HG03095 (cell line): ENCODE results near the gene NAA38.

Source experiments
- ATAC-seq: cut with Tn5 transposase; IDR thresholded peaks from one replicate; pipeline ENCODE4 v1.9.1; 2021; ENCODE audit warnings: moderate library complexity; ENCODE audit not compliant: unreplicated experiment

NAA38 gene

GRCh38 chr17:7856811-7857712 lies at the start of gene NAA38:
Gene NAA38 (minus strand): TSS chr17:7857559. CDS start chr17:7857463, 96 bp downstream.
- ATAC-seq = peak; percentile 69

DNA sequence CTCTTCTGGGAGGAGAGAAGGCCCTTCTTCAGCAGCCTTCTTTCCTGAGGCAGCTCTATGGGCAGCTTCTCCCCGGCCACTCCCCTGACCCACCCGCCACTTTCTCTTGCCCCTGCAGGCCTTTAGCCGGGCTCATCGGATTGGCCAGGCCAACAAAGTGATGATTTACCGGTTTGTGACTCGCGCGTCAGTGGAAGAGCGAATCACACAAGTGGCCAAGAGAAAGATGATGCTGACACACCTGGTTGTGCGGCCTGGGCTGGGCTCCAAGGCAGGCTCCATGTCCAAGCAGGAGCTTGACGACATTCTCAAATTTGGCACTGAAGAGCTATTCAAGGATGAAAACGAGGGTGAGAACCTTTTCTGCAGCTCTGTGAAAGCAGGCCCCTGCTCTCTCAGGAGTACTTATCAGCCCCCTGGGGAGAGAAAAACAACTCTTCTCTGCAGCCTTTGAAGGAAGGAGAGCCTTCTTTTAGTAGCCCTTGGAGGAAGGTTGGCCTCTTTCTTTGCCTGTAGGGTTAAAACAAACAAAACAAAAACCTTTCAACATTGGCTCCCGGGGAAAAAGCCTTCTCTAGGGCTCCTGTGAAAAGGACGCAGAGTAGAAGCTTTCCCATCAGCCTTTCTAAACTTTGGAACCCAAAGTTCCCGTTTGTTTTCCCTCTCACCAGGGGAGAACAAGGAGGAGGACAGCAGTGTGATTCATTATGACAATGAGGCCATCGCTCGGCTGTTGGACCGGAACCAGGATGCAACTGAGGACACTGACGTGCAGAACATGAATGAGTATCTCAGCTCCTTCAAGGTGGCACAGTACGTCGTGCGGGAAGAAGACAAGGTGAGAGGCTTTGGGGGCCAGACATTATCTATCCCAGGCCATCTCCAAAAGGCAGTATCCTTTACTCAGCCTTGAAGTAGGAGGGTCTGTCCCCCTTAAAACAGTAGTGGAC lies 46.1 kb upstream of the NAA38 start:
- no peak for ATAC-seq

DNA sequence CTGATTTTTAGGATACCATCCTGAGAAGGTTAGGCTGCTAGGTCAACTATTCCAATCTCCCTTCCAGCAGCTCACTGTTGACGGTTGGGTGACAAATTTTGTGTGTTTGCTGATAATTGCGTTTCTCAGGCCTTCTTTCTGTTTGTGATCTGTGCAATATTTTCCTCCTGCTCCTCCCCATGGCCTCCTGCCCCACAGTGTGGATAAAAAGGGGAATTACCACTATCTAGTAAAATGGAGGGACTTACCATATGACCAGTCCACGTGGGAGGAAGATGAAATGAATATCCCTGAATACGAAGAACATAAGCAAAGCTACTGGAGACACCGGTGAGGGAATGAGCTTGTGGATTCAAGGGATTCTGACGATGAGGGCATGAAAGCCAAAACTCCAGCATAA lies 40.4 kb upstream of the NAA38 start:
- ATAC-seq = no peak

DNA sequence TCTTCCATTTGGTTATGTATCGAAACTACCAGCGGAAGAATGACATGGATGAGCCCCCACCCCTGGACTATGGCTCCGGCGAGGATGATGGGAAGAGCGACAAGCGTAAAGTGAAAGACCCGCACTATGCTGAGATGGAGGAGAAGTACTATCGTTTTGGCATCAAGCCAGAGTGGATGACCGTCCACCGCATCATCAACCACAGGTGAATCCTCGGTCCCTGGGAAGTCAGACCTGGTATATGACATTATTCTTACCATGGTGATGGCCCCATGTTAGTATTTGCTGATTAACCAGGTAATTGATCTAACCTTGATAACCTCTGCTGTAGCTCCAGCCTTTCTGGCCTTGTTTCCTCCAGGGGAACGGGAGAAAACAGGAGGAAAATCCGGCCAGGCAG lies 39.7 kb upstream of the NAA38 start:
- ATAC-seq = no peak

DNA sequence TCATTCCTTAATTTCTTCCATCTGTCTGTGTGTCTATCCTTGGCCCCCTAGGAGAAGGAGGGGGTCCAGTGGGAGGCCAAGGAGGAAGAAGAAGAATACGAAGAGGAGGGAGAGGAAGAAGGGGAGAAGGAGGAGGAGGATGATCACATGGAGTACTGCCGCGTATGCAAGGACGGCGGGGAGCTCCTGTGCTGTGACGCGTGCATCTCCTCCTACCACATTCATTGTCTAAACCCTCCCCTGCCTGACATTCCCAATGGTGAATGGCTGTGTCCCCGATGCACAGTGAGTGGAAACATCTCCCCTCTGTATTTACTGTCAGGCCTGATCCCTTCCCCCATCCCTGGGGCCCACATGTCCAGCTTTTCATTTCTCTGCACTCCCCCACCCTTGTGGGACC lies 37.5 kb upstream of the NAA38 start:
- no peak for ATAC-seq

GRCh38 chr17:7894226-7894625 lies 36.9 kb upstream of the NAA38 start:
- ATAC-seq = no peak

DNA sequence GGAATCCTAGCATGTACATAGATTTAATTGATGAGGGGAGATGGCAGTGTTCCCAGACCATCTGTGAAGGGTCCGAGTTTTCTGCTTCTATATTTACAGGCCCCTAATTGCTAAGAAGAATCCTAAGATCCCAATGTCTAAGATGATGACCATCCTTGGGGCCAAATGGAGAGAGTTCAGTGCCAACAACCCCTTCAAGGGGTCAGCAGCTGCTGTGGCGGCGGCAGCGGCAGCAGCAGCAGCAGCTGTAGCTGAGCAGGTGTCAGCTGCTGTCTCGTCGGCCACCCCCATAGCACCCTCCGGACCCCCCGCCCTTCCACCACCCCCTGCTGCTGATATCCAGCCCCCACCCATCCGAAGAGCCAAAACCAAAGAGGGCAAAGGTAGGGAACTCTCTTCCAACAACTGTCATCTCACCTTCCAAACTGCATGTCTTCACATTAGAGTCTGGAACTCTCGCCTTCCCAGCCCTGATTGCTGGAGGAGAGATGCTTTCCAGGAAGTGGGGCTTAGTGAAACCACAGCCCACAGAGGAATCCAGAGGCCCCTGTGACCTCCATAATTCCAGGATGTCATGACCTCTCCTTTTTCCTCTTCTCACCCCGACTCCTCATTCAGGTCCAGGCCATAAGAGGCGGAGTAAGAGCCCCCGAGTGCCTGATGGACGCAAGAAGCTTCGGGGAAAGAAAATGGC lies 36.0 kb upstream of the NAA38 start:
- ATAC-seq = no peak

GRCh38 chr17:7889166-7889955 lies 32.0 kb upstream of the NAA38 start:
- no peak for ATAC-seq

DNA sequence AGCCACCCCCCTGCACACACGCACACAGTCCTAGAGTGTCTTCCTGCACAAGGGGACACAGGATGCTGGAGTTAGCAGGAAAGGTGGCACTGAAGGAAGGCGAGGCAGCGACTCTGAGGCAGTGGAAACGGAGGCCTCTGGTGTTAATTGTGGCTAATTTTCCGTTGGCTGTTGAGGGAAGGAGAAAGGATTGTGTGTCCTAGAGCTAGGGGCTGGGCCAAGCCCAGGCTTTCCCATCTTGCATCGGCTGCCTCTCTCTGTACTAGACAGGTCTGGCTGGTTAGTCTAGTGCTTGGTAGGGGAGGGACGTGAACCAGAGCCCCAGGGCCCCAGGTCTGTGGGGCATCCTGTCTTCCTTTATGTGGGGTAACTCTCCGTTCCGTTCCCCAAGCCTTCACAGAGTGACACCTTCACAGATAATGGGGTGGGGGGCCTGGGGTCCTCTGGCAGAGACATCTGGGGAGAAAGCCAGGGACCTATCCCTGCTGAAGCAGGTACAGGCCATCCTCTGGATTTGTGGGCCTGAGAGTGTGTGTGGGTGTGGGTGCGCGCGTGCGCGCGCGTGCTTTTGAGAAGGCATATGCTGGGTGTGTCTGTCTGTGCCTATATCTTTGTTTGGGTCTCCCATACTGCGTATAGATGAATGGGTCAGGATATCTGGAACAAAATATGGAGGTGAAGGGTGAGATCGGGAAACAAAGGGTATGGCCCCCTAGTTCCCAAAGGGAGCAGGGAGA lies 31.0 kb upstream of the NAA38 start, which contains the start of gene CHD3:
TSS of gene CHD3 (plus strand) at position 606 of the 737 bp plus-strand sequence. CDS start 212 bp downstream, outside the sequence.
- ATAC-seq = no peak

- no peak for ATAC-seq
Observed at GRCh38 chr17:7887482-7888183, 30.3 kb upstream of the NAA38 start.

- no peak for ATAC-seq
Observed at GRCh38 chr17:7887038-7887481, 29.7 kb upstream of the NAA38 start.

DNA sequence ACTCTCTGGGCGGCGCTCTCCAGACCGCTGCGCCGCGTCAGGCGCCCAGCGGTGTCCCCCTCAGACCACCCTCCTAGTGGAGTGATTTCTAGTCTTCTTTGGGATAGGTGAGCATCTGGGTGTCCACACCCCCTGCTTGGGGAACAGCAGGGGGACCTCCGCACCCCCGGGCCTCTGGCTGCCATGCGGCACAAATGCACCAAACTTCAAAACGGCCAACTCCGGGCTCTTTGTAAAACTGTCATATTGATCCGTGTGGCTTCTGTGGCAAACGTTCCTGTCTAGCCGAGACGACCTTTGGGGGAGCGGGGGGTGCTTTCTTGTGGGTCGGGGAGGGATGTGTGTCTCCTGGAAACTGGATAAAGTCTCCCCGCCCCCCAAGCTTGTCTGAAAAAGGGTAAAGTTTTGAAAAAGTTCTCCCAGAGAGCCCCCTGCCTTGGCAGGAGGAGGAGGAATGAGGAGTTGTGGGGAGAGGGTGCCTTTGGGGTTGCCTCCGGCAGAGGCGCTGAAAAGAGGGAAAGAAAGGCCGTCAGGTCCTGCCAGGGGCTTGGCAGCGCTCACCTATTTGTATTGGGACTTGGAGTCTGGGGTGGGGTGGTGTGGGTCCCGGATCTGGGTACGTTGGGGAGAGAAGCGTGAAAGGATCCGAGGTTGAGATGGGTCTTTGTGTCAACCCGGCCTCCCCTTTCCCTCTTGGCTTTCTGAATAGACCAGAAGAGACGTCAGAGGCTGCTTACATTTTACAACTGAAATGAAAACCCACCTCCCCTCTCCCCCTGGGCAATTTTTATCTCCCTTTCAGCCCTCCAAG lies 29.1 kb upstream of the NAA38 start:
- no peak for ATAC-seq

- ATAC-seq = no peak
Observed at GRCh38 chr17:7885367-7886226, 28.2 kb upstream of the NAA38 start.

DNA sequence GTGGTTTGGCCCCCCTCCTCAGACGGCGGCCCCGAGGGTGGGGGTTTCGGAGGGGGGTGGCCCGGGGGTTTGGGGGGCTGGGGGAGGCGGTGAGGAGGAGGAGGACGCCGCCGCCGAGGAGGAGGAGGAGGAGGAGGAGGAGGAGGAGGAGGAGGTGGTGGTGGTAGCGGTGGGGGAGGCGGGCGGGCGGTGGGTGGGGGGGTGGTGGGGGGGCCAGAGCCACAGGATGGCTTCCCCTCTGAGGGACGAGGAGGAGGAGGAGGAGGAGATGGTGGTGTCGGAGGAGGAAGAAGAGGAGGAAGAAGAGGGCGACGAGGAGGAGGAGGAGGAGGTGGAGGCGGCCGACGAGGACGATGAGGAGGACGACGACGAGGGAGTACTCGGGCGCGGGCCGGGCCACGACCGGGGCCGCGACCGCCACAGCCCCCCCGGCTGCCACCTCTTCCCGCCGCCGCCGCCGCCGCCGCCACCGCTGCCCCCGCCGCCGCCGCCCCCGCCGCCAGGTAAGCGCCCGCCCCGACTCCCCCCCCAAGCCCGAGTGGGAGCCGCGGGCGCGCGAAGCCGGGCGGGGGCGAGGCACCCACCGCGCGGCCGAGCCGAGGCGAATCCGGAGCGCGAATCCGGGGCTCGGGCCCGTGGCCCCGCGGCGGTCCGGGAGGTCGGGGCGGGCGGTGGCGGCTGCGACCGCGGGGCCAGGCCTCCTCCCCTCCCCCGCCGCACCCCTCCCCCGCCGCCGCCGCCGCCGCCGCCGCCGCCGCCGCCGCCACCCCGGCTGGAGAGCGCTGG lies 27.4 kb upstream of the NAA38 start:
- ATAC-seq = no peak

DNA sequence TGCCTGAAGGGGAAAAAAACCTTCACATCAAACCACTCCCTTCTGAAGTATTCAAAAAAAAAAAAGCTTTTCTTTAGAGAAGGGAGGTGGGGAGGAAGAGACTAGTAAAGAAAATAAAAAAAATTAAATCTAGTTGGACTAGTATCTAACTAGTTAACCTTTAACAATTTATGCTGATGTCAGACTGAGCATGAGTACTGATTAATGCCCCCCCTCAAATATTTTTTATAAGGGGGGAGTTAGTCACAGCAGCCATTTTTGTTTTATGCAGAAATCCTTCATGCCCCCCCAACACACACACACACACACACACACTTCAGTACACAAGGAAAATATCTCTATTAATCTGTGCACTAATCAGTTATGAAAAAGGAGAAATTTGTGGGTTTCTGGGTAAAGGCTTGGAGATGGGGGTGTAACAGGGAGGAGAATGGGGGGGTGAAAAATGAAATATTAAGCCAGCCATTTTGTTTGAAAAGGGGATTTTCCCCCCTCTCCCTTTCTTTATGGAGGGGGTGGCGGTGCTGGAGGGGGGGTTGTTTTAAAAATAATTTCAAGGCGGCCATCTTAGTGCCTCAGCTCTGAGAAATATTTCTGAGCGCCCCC lies 26.5 kb upstream of the NAA38 start:
- no peak for ATAC-seq

- no peak for ATAC-seq
Observed at GRCh38 chr17:7882629-7883028, 25.3 kb upstream of the NAA38 start.
